Transverse colon (tissue), 4 donors: ENCODE data around the gene C2orf92. TPM values are rescaled to one million over a fixed set of nuclear protein-coding genes. Genes with fewer than 3 reads are reported as not detected.

ENCODE experiments used
- DNase-seq: peaks from one replicate; pipeline ENCODE4 v3.0.0-alpha.2; 2019
- H3K27ac ChIP-seq, 4 donors: fragments of 200-600 bp; sonication (generic); 2 replicates each; pipeline ENCODE4 v1.5.1; 2016 to 2018; ENCODE audit warnings: inconsistent platforms in 4 of 4
- H3K27me3 ChIP-seq: fragments of 200-600 bp; sonication (generic); 2 replicates; pipeline ENCODE4 v1.5.1; 2017; ENCODE audit warnings: inconsistent platforms
- H3K36me3 ChIP-seq, 4 donors: fragments of 200-600 bp; sonication (generic); 2 replicates each; pipeline ENCODE4 v1.5.1; 2017 to 2019; ENCODE audit warnings: inconsistent platforms in 4 of 4
- H3K4me1 ChIP-seq, 4 donors: fragments of 200-600 bp; sonication (generic); 2 replicates each; pipeline ENCODE4 v1.5.1; 2017 to 2020; ENCODE audit warnings: inconsistent platforms in 4 of 4
- H3K4me3 ChIP-seq, 4 donors: fragments of 200-600 bp; sonication (generic); 1 replicate in 1 of 4; 2 replicates in 3 of 4; pipeline versions ENCODE4 v1.5.1 to v1.6.1; 2017 to 2019; ENCODE audit warnings: inconsistent platforms in 4 of 4
- H3K9me3 ChIP-seq, 2 donors: fragments of 200-600 bp; sonication (generic); 2 replicates each; pipeline ENCODE4 v1.5.1; 2017 to 2019; ENCODE audit warnings: inconsistent platforms in 2 of 2
- CTCF ChIP-seq, 5 experiments: fragments of 200-600 bp in 3 of 5; fragments of 450-650 bp in 2 of 5; sonication (generic) in 3 of 5; IDR thresholded peaks; 1 replicate in 2 of 5; 2 replicates in 3 of 5; pipeline ENCODE4 v1.5.1; 2016 to 2017; ENCODE audit warnings: antibody characterized with exemption in 5 of 5, inconsistent platforms in 3 of 5, mild to moderate bottlenecking in 2 of 5, moderate library complexity in 1 of 5
- EP300 ChIP-seq: sonication (generic); formaldehyde crosslinking; IDR thresholded peaks from one replicate; pipeline ENCODE4 v1.6.1; 2017; ENCODE audit warnings: antibody characterized with exemption, low read depth
- POLR2A ChIP-seq: fragments of 450-650 bp; IDR thresholded peaks from one replicate; pipeline ENCODE4 v1.6.1; 2016; ENCODE audit warnings: antibody characterized with exemption, mild to moderate bottlenecking, moderate library complexity
- POLR2AphosphoS5 ChIP-seq, 3 donors: sonication (generic); formaldehyde crosslinking; IDR thresholded peaks; one replicate each; pipeline ENCODE4 v1.6.1; 2016; ENCODE audit warnings: antibody characterized with exemption in 3 of 3
- WGBS, 2 donors: methylation state at CpG; one replicate each; pipeline ENCODE4 v1.1.5; 2018; ENCODE audit warnings: low coverage in 1 of 2; 5-methylcytosine and 5-hydroxymethylcytosine counted together
- in situ Hi-C, 4 donors: fragments of 200-750 bp; cut with MboI; loops; one replicate each; pipeline versions ENCODE4 v1.15.0 to v1.15.1; 2017; ENCODE audit warnings: low sequenced_read_pairs in 3 of 4, low pct_ligation_motif_present in 1 of 4, low pct_unique_long_range_greater_than_20kb in 1 of 4
- intact Hi-C: fragments of 100-400 bp; cut with DNase I; formaldehyde crosslinking; loops from one replicate; pipeline ENCODE4 v1.15.1; 2023; ENCODE audit warnings: low total_unique reads
- total RNA-seq, 4 donors: library from RNA; depleted of rRNA; stranded (reverse); fragments of >200 nt; gene quantifications; one replicate each; pipeline ENCODE4 v1.1.0, GENCODE V29; 2016

The C2orf92 gene
- total RNA-seq, 4 donors from 2014 or later, result 13.8 to 27.3 (median 17.9) TPM

- Histone ChIP-seq H3K36me3 (no peaks in the 10 kb centered on the region), H3K27ac (no peak overlapping the region), H3K4me3 (no peak overlapping the region), H3K4me1 (peaks cover 0 to 5% (median 0%) of the 10 kb centered on the region in 4 donors), H3K27me3 (no peaks in the 10 kb centered on the region), H3K9me3 (no peaks in the 10 kb centered on the region)
- 52 to 67% methylated on average over 5 to 11 of the region's 11 CpGs for WGBS, 2 donors
- peak; percentile 61 for DNase-seq
- intact Hi-C loops, result loop anchor here (2.0 kb wide), 1 partner anchor 109 kb away; no protein-coding TSS in a partner anchor
- in situ Hi-C loops, result loop anchor here in 2 of 4 donors (10.0 kb wide), 1 partner anchor 105 kb away; no protein-coding TSS in a partner anchor
- peak; percentile 49 to 71 (median 61) for TF ChIP-seq CTCF (IDR thresholded peaks at IDR 0.05)
- no peak for TF ChIP-seq EP300
- no peak for TF ChIP-seq POLR2AphosphoS5 (IDR thresholded peaks at IDR 0.05)
- no peak for TF ChIP-seq POLR2A
Observed at GRCh38 chr2:97699765-97700444, 30.4 kb downstream of the C2orf92 start.

- Histone ChIP-seq H3K4me3 (no peak overlapping the region), H3K36me3 (no peaks in the 10 kb centered on the region), H3K4me1 (peaks cover 0 to 5% (median 0%) of the 10 kb centered on the region in 4 donors), H3K27me3 (no peaks in the 10 kb centered on the region), H3K9me3 (no peaks in the 10 kb centered on the region), H3K27ac (no peak overlapping the region)
- DNase-seq, result no peak
- WGBS, 2 donors, result 92 to 100% methylated on average over 1 to 12 of the region's 13 CpGs
- TF ChIP-seq POLR2A (no peak), EP300 (no peak), POLR2AphosphoS5 (IDR thresholded peaks at IDR 0.05) (no peak), CTCF (IDR thresholded peaks at IDR 0.05) (no peak)
- intact Hi-C loops (no loop called here), in situ Hi-C loops (no loop called here)
Observed at GRCh38 chr2:97701186-97701585, 31.7 kb downstream of the C2orf92 start.

- Histone ChIP-seq H3K4me3 (no peak overlapping the region), H3K27me3 (no peaks in the 10 kb centered on the region), H3K9me3 (no peaks in the 10 kb centered on the region), H3K27ac (no peak overlapping the region), H3K4me1 (peaks cover 0 to 2% (median 0%) of the 10 kb centered on the region in 4 donors), H3K36me3 (no peaks in the 10 kb centered on the region)
- DNase-seq, result no peak
- TF ChIP-seq EP300 (no peak), CTCF (IDR thresholded peaks at IDR 0.05) (no peak)
- 88 to 96% methylated on average over 4 to 6 of the region's 6 CpGs for WGBS, 2 donors
- in situ Hi-C loops, result no loop called here
- intact Hi-C loops, result no loop called here
Observed at GRCh38 chr2:97701851-97702465, 32.4 kb downstream of the C2orf92 start.

- H3K27ac ChIP-seq, result no peak overlapping the region
- H3K4me3 ChIP-seq, result no peak overlapping the region
- no peaks in the 10 kb centered on the region for H3K4me1 ChIP-seq
- no peak for DNase-seq
- H3K36me3 ChIP-seq, result no peaks in the 10 kb centered on the region
- intact Hi-C loops, result no loop called here
- TF ChIP-seq POLR2AphosphoS5 (IDR thresholded peaks at IDR 0.05) (no peak), EP300 (no peak), POLR2A (no peak), CTCF (IDR thresholded peaks at IDR 0.05) (no peak)
- H3K27me3 ChIP-seq, result no peaks in the 10 kb centered on the region
- no peaks in the 10 kb centered on the region for H3K9me3 ChIP-seq
- in situ Hi-C loops, result no loop called here
- WGBS, 2 donors, result 89 to 90% methylated on average over 15 to 19 of the region's 19 CpGs
Observed at GRCh38 chr2:97702731-97703470, 33.4 kb downstream of the C2orf92 start.
